Mammary epithelial cell (primary cell): ENCODE measurements around the gene POU6F2.

ENCODE experiments used
- CTCF ChIP-seq, 2 donors: IDR thresholded peaks in 1 of 2; conservative IDR thresholded peaks in 1 of 2; 2 replicates each; pipeline ENCODE4 v1.5.1; 2011 to 2012; ENCODE audit warnings: inconsistent platforms in 2 of 2, low read length in 2 of 2, mild to moderate bottlenecking in 2 of 2, control low read depth in 1 of 2, low read depth in 1 of 2; ENCODE audit not compliant: insufficient read depth in 1 of 2; ENCODE audit errors: extremely low read depth in 1 of 2
- EZH2 ChIP-seq: IDR thresholded peaks from 2 replicates; pipeline ENCODE4 v1.6.1; 2012; ENCODE audit warnings: low read length, inconsistent platforms, borderline replicate concordance

GRCh38 chr7:38934051-38934450 is 43.7 kb upstream of the POU6F2 start:
- TF ChIP-seq CTCF (conservative IDR thresholded peaks at IDR 0.05 in 1 of 2, IDR thresholded peaks at IDR 0.05 in 1 of 2; ENCODE audit: extremely low read depth in 1 of 2, insufficient read depth in 1 of 2, low read depth in 1 of 2, low read length in 2 of 2) (no peak), EZH2 (no peak)
